ENCODE data around the gene RPL13.

The RPL13 gene

DNA sequence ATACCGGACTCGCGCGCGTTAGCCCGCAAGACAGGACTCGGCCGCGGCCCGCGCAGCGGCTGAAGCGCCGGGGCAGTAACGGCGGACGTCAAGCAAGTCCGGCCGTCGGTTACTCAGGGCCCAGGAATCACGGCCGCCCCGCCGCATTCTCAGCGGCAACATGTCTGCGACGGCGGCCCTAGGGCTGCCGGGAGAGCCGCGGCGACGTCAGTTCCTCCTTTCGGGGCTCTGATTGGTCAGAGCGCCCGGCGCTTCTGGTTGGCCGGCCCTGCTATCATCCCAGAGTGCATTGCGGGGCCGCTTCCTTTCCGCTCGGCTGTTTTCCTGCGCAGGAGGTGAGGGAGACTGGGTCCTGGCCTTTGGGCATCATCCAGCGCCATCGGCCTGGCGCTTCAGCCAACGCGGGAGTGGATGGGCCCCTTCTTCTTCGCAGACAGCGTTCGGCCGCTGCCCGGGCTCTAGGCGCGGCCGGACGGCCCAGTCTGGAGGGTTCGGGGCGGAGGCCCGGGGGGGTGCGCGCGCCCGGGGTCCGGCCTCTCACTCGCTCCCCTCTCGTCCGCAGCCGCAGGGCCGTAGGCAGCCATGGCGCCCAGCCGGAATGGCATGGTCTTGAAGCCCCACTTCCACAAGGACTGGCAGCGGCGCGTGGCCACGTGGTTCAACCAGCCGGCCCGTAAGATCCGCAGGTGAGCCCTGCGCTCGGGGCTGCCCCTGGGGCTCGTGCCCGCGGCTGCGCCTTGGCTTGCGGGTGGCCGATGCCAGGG, at the start of gene RPL13:
Gene RPL13 (plus strand): TSS at position 305 of the 764 bp plus-strand sequence. CDS start 278 bp downstream, at position 583.
- in situ Hi-C loops (cut with MboI; ENCODE audit: low sequenced_read_pairs) = no loop called here

DNA sequence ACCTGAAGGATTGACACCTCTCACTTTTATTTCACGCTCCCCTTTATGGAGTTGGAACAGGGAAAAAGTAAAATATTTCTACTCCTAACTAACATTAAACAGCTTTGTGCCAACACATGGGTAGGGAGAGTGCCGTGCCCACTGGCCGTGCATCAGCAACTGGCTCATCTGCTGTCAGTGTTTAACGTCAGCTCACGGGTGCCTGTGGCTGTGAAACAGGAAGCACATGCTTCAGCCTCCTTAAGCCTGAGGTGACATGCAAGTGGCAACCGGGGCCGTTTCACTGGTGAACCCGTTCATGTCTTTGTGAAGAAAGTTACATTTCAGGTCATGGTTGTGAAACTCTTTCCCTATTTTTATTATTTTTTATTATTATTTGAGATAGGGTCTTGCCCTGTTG, 49.1 kb upstream of the RPL13 start:
- in situ Hi-C loops (cut with MboI; ENCODE audit: low sequenced_read_pairs) = no loop called here

DNA sequence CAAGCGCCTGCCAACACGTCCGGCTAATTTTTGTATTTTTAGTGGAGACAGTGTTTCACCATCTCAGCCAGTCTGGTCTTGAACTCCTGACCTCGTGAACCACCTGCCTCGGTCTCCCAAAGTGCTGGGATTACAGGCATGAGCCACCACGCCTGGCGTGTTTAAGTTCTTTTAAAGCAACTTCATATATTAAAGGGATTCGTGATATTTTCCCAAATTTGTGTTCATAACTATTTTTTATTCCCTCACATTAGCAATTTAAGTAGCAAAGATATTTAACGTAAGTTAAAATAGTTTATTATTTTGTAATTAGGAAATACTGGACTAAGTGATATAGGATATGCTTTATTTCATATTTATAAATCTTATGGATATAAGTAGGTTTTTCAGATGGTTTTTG, 48.0 kb upstream of the RPL13 start:
- in situ Hi-C loops (cut with MboI; ENCODE audit: low sequenced_read_pairs) = no loop called here

DNA sequence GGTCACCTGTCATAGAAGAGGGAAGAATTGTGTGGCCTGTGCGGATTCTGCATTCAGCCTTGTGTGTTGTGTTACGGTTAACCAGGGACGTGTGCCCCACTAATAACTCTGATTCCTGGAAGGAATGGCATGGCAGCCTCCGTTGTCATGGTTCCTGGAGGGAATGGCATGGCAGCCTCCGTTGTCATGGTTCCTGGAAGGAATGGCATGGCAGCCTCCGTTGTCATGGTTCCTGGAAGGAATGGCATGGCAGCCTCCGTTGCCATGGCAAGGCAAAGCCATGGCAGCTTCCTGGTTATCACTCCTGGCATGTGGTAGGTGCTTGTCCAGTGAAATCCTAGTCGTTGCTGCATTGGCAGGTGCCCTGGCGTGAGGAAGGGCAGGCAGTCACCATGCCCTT, 43.4 kb upstream of the RPL13 start:
- in situ Hi-C loops (cut with MboI; ENCODE audit: low sequenced_read_pairs) = no loop called here

DNA sequence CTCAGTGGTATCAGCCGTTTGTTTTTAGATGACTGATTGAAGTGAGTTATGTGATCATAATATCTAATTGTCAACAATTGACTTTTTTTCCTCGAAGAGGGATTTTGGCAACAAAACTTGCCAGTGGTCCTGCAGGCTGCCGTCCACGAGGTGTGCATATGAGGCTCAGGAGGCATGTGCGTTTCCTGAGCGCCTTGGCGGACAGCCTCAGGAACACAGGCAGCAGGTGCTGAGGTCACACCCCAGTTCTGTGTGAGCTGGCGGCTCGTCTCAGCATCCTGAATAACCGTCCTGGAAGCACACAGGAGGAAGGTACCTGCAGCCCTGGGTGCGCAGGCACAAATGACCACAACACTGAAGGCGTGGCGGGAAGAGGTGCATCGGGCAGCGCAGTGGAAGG, 40.6 kb upstream of the RPL13 start:
- in situ Hi-C loops (cut with MboI; ENCODE audit: low sequenced_read_pairs) = no loop called here

DNA sequence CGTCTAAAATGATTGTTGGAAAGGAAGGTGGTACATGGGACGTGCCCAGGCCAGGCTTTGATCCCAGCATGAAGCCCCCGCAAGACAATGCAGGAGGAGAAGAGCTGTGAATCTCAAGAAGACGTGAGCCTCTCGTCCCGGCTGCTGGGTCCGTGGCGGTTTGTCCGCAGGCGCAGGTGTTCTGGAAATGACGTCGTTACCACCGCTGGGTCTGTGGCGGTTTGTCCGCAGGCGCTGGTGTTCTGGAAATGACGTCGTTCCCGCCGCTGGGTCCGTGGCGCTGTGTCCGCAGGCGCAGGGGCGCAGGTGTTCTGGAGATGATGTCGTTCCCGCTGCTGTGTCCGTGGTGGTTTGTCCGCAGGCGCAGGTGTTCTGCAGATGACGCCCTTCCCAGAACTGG, 38.2 kb upstream of the RPL13 start:
- in situ Hi-C loops (cut with MboI; ENCODE audit: low sequenced_read_pairs) = no loop called here

DNA sequence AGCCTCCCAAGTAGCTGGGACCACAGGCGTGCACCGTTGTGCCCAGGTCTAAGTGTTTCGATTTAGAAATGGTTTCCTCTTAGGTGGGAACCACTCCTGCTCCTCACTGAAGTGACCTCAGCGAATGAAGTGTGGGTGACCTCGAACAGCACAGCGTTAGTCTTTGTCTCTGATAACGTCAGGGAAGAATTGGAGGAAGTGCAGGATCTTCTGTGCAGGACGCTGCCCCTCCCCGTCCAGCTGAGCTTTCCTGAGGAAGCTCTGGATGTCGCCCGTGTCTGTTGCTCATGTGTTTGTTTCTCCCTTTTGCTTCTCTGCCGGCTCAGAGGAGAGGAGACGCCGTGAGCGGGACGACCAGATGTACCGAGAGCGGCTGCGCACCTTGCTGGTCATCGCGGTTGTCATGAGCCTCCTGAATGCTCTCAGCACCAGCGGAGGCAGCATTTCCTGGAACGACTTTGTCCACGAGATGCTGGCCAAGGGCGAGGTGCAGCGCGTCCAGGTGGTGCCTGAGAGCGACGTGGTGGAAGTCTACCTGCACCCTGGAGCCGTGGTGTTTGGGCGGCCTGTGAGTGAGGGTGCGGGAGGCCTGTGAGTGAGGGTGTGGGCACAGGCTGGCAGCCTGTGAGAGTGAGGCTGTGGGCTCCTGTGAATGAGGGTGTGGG, 36.7 kb upstream of the RPL13 start:
- in situ Hi-C loops (cut with MboI; ENCODE audit: low sequenced_read_pairs) = no loop called here

DNA sequence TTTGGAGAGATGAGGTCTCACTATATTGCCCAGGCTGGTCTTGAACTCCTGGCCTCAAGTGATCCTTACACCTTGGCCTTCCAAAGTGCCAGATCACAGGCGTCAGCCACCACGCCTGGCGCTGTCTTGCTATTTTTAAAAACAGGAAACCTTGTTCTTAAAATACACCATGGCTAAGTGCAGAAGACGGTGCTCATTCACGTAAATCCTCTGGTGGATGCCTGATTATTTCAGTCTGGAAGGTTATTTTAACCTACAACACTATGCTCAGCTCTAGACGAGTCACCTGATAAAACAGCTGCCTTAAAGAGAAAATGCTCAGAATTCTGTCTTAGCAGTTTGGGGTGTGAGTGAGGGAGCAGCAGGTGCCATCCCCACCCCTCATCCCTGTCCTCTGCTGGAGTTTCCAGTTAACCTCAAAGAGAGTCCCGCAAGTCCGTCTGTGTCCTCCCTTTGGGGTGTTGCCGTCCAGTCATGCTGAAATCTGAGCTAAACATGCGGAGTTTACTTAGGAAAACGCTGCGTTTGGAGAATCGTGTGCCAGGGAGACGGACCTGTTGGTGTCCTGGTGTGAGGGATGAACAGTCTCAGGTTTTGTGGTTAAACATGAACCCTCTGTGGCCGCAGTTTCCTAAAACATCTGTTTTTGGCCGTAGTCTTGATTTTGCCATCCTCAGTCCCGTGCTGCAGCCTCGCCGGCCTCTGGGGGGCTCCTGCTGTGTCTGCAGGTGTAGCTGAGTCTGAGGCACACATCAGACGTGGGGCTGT, 35.2 kb upstream of the RPL13 start:
- in situ Hi-C loops (cut with MboI; ENCODE audit: low sequenced_read_pairs) = no loop called here

DNA sequence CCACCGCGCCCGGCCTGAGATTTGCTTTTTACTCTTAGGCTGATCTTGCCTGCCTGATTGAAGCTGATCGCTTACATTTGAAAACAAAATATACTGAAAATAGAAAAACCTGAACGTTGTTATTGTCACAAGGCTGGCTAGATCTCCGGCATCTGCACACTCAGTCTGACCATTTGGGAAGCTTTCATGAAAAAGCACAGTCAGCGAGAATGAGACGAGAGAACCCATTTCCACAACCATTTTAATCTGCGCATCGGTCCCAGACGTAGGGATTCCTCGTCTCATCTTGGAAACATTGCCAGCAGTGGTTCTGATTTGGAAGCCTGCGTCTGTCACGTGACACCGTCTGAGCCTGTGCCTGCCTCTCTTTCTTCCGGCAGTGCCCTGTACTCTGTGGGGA, 31.4 kb upstream of the RPL13 start:
- in situ Hi-C loops (cut with MboI; ENCODE audit: low sequenced_read_pairs) = no loop called here

DNA sequence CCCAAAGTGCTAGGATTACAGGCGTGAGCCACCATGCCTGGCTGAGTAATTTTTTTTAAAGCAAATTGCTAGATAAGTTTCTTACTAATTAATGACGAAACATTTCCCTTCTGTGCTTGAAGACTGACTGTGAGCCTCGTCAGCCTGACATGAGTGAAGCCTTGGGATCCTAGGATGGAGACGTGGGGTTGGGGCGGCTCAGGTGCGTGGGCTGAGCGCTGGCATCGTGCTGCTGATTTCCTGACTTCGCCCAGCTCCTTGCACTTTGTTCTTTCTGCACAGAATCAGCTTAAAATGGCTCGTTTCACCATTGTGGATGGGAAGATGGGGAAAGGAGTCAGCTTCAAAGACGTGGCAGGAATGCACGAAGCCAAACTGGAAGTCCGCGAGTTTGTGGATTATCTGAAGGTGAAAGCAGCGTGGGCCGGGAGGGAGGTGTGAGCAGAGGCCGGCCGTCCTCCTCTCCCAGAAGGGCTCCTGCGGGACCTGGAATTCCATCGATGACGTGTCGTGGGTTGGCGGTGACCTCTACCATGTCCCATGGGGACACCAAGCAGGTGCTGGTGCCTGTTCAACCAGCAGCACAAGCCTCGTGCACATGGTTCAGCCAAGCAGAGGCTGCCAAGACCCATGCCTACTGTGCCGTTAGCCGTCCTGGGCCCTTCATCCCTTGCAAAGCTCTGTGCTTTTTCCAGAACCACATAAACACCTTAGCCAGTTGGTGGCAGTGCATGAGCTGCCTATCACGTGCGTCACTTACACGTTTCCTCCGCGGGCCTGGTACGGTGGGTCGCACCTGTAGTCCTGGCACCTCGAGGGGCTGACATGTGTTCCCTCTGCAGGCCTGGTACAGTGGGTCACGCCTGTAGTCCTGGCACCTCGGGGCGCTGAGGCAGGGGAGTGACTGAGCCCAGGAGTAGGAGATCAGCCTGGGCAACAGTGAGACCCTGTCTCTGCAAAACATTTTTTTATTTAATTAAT, 29.8 kb upstream of the RPL13 start:
- in situ Hi-C loops (cut with MboI; ENCODE audit: low sequenced_read_pairs) = no loop called here

DNA sequence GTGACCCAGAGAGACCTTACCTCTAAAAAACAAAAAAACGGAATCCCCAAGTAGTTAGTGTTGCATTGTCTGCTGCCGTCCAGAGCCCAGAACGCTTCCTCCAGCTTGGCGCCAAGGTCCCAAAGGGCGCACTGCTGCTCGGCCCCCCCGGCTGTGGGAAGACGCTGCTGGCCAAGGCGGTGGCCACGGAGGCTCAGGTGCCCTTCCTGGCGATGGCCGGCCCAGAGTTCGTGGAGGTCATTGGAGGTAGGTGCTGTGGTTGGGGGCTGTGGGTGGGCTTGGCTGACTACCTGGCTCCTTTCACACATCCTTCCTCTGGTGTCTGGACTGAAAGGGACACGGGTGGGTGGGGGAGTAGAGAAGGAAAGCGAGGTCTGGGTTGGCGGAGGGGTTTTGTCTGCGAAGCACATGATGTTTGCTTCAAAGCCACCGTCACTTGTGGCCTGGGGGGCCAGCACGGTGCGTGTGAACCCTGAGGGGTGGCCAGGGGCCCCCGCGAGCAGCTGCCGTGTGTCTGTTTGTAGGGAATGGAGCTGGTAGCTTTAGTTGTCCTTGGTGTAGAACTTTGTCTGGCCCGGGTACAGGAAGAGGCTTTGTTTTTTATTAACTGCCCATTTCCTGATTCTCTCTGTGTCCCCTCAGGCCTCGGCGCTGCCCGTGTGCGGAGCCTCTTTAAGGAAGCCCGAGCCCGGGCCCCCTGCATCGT, 28.5 kb upstream of the RPL13 start:
- in situ Hi-C loops (cut with MboI; ENCODE audit: low sequenced_read_pairs) = no loop called here

DNA sequence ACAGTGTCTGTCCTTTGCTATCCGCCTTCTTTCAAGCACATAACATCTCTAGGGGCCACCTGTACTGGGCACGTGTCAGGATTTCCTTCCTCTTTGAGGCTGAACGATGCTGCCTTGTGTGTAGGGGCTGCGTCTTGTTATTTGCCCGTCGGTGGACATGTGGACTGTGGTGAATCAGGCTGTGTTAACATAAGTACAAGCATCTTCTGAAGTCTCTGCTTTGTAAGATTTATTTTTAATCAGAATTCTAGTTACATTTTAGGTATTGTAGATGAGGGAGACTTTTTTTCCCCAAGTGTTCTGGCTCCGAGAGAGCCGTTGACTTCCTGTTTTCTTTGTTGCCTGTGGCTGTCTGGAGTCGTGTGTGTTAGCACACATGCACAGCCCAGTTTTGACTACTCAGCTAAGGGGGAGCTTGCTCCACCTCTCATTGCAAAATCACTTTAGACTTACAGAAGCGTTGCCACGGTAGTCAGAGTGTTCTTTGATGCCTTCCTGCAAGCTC, 26.2 kb upstream of the RPL13 start:
- in situ Hi-C loops (cut with MboI; ENCODE audit: low sequenced_read_pairs) = no loop called here

DNA sequence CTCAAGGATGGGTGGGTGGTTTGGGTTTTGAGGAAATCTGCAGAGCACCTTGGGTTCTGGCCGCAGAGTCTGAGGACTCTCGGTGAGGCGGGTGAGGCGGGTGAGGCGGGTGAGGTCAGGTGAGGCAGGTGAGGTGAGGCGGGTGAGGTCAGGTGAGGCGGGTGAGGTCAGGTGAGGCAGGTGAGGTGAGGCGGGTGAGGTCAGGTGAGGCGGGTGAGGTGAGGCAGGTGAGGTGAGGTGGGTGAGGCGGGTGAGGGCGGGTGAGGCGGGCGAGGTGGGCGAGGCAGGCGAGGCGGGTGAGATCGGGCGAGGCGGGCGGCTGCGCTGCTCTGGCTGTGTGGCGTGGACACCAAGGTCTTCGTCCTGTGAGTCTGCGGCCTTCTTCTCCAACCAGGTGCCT, 24.1 kb upstream of the RPL13 start:
- in situ Hi-C loops (cut with MboI; ENCODE audit: low sequenced_read_pairs) = no loop called here

DNA sequence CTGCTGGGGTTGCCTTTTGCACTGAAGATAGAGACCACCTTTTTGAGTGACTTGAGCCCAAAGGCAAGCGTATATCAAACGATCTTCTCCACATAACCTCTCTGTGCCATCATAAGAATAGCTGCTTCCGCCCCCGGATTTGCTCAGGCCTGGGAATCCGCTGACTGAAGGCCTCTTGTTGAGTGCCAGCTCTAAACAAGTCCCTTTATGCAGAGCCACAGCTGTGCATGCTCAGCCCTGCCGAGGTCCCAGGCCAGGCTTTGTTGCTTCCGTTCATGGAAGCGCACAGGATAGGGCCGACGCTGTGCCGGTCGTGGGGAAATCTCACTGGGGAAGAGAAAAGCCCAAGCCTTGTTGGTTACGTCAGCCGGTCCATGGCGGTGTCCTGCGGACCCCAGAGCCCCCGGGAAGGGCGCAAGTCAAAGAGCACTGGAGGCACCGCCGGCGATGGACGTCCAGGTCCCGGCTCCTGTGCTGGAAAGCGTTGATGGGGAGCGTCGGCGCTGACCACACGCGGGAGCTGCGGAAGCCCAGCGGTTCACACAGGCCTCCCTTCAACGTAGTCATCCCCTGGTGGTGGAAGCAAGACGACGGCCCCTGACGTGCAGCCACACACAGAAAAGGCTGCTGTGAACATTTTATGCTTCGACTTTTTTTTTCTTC, 23.5 kb upstream of the RPL13 start:
- in situ Hi-C loops (cut with MboI; ENCODE audit: low sequenced_read_pairs) = no loop called here

DNA sequence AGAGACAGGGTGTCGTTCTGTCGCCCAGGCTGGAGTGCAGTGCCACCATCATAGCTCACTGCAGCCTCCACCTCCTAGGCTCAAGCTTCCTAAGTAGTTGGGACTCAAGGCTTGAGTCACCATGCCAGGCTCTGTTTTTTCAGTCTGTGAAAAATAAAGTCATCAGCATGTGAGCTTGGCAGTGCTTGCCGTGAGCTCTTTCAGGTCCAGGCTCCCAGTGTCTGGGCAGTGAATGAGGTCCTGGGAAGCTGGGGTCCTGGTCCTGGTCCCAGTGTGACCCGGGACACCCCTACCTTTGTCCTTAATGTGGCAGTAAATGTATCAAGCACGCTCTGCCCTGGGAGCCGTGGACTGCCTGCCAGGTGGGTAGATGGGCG, 22.9 kb upstream of the RPL13 start:
- in situ Hi-C loops (cut with MboI; ENCODE audit: low sequenced_read_pairs) = no loop called here

DNA sequence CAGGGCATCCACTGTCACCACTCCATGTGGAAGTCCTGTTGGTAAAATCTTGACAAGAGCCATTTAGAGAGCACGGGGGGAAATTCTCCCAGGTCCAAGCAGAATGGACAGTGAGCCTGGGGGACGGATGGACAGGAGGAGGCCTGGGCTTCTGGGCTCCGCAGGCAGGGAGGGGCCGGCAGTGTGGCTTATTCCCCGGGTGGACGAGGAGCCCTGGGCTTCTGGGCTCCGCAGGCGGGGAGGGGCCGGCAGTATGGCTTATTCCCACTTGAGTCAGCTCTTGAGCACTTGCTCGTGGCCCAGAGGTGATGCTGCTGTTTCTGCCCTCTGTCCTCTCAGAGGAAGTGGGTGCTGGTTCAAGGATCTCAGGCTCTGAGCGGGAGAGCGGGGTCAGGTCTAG, 22.2 kb upstream of the RPL13 start:
- in situ Hi-C loops (cut with MboI; ENCODE audit: low sequenced_read_pairs) = no loop called here

DNA sequence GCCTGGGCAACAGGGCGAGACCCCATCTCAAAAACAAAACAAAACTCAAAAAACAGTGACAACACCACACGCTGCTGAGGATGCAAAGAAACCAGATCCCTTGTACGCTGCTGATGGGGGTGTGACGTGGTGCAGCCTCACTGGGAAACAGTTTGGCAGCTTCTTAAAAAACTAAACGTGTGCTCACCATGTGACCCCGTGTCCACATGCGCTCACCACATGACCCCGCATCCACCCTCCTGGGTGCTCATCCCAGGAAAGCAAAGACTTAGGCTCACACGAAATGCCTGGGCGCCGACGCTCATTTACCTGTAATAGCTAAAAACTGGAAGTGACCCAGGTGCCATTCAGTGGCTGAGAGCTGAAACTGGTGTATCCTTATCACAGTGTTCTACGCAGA, 19.9 kb upstream of the RPL13 start:
- in situ Hi-C loops (cut with MboI; ENCODE audit: low sequenced_read_pairs) = no loop called here

DNA sequence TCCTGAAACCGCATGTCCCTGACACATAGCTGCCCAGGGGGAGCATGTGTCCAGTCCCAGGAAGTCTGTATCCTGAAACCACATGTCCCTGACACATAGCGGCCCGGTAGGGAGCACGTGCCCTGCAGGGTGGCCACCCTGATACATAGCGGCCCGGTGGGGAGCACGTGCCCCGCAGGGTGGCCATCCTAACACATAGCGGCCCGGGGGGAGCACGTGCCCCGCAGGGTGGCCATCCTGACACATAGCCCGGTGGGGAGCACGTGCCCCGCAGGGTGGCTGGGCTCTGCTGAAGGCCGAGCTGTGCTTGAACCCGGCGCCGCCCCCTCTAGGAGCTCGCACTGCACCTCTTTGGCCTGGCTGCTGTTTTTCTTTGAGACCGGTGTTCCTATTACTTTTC, 18.7 kb upstream of the RPL13 start:
- in situ Hi-C loops (cut with MboI; ENCODE audit: low sequenced_read_pairs) = no loop called here

DNA sequence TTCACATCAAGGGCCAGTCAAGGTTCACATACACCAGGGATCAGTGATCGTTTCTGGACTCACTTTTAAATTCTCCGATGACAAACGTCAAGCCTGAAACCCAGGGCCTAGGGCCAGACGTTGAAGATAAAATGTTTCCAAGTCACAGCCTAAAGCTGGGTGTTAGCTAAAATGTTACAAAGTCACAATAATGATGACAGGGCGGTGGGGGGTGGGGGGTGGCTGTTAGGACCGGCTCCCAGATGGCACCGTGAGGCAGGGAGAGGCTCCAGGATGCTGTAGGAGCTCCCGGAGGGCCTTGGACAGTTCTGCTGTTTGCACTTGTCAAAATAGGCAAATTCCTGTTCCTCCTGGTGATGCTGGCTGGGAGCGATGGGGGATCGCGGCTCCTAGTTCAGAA, 16.4 kb upstream of the RPL13 start:
- in situ Hi-C loops (cut with MboI; ENCODE audit: low sequenced_read_pairs) = no loop called here

DNA sequence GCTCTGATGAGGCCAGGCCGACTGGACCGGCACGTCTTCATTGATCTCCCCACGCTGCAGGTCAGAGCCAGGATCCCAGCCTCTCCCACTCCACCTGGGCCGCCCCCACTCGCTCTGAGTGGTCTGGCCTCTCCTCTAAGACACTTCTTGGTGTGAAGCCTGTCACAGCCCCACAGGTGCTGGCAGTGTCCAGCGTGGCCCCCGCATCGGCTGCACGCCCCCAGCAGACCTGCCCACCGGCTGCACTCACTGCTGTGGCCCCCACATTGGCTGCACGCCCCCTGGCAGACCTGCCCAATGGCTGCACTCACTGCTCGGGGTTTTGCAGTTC, 15.8 kb upstream of the RPL13 start:
- in situ Hi-C loops (cut with MboI; ENCODE audit: low sequenced_read_pairs) = no loop called here

Measured in HL-60/S4 treated with retinoic acid at 250 ng/mL for 4 days and 3 days (cell line).